GM18502 (cell line): ENCODE results near the gene B3GALT2.

Source experiments
- ATAC-seq: cut with Tn5 transposase; IDR thresholded peaks from one replicate; pipeline ENCODE4 v1.9.1; 2021; ENCODE audit warnings: mild to moderate bottlenecking; ENCODE audit not compliant: unreplicated experiment, poor library complexity

B3GALT2 gene

DNA sequence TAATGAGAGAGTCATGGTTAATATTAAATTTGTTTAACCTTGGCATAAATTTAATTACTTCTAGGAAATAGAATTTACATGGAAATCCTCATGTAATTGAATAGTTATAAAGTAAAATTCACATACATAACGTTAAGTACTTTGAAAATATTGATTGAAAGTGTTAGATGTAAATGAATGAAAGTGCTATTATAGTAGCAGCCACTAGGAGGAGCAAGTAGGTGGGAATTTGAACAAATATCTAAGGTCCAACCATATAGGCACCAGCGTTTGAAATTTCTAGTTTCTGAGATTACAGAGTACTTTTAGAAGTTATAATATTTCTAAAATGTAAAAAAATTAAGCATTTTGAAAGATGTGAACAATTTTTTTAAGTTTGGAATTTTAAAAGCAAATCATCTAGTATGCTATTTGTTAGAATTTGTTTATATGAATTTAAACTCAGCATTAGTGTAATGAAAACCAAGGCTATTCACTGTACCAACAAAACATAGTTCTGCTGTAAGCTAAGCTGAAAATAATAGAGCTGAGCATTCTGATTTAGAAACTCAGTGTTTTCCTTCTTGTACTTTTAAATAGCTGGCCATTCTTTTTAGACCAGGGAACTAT is 3.3 kb downstream of the B3GALT2 start:
- peak; percentile 73 for ATAC-seq

DNA sequence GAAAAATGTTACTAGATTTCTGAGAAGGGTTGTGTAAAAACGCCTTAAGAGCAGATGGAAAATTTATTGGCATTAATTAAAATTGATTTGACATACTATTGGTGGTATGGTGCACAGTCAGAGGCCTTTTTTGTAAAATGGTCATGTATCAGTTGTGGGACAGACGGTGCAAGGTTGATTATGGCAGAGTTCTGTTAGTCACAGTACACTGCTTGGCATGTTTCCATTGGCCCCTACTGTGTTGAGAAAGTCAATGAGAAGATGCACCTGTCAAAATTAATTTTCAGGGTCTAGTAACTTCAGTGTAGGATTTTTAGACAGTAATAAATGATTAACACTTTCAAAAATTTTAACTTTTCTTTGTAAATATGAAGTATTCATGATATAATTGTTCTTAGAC is 4.4 kb downstream of the B3GALT2 start:
- ATAC-seq: no peak

DNA sequence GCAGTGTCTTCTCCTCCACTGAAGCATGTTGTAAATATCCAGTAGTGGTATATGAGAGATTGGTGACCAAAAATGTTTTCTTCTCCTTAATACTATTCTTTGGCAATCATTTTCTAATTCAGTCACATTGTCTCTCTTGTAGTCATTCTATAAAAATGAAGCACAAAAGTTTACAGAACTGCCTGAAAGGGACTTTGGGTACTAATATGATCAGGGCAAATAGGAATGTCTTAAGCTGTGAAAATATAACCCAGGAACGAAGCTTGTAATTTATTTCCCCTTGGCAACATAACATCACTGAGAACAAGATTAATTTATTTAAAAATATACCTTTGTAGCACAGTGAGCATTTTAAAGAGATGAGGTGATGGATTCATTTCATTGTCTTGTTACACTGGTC is 4.9 kb downstream of the B3GALT2 start:
- no peak for ATAC-seq

- ATAC-seq: no peak
Measured at GRCh38 chr1:193179094-193179493, 7.3 kb downstream of the B3GALT2 start.

GRCh38 chr1:193176788-193177187 is 9.6 kb downstream of the B3GALT2 start:
- no peak for ATAC-seq

DNA sequence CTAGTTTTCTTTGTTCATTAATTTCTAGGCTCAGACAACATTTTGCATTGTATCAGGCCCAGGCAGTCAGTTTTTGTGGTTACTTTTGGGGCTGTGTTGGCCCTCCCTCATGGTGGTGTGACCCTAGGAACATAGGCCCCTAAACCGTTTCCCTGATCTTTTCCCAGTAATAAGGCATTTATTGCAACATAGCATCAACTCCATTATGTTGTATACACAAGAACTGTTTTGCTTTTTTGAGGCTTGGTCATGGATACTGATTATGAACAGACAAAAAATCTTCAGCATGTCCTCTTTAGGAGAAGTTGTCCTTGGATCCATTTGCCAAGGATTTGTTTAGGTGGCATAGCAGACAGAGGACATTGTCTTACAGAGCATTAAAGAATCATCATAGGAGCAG is 10.3 kb downstream of the B3GALT2 start:
- no peak for ATAC-seq

- no peak for ATAC-seq
Measured at GRCh38 chr1:193157360-193157759, 29.1 kb downstream of the B3GALT2 start.

- no peak for ATAC-seq
Measured at GRCh38 chr1:193156822-193157142, 29.6 kb downstream of the B3GALT2 start.

- ATAC-seq: no peak
Measured at GRCh38 chr1:193156117-193156821, 30.1 kb downstream of the B3GALT2 start.

DNA sequence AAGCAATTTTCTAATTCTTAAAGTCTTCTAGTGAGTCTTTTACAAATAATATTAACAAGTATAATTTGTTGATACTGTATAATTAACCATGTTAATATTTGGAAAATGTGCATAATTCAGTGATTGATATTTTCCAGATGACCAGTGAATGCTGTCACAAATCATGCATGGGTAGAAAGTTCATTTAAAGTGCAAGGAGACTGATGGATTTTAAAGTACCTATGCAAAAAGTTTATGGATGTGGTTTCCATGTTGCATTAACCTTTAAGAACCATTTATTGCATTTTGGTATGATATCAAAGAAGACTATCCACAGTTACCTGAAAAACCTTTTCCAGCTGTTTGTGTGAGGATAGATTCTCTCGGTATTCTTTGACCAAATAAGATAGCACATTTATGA is 41.4 kb downstream of the B3GALT2 start:
- ATAC-seq: no peak

GRCh38 chr1:193144361-193144938 is 42.0 kb downstream of the B3GALT2 start:
- no peak for ATAC-seq

- no peak for ATAC-seq
Measured at GRCh38 chr1:193143285-193143684, 43.1 kb downstream of the B3GALT2 start.

DNA sequence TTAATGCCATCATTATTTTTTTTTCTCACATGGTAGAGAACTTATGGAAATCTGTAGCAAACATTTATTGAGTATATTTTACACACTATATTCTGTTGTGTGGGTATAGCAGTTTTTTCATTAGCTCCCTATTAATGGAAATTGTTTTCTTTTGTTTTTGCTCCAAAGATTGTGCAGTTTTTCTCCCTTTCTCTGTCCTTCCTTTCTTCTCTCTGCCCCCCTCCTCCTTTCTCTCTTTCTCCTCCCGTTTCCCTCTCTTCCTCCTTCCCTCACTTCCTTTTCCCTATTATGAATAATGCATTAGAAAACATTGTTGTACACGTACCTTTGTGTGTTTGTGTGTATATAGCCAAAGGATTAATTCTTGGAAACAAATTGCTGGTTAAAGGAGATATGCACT is 44.0 kb downstream of the B3GALT2 start:
- no peak for ATAC-seq

DNA sequence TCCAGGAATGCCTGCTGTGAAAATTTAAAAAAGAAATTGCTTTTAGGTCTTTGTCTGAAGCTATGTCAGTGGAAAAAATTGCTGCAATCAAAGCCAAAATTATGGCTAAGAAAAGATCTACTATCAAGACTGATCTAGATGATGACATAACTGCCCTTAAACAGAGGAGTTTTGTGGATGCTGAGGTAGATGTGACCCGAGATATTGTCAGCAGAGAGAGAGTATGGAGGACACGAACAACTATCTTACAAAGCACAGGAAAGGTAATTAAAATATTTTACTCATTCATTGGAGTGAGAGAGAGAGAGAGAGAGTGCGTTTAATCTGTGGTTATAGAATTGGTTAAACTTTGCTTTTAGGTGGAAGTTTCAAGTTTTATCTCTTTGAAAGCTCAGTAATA is 44.6 kb downstream of the B3GALT2 start:
- no peak for ATAC-seq

- ATAC-seq: no peak
Measured at GRCh38 chr1:193140254-193140653, 46.2 kb downstream of the B3GALT2 start.

- ATAC-seq: no peak
Measured at GRCh38 chr1:193131266-193131860, 55.0 kb downstream of the B3GALT2 start.
